Prostate gland (tissue), 2 donors: ENCODE data around the gene UBQLNL.

Experiments
- CTCF ChIP-seq, 4 experiments: fragments of 200-600 bp in 2 of 4; fragments of 450-650 bp in 2 of 4; sonication (generic) in 2 of 4; IDR thresholded peaks; 1 replicate in 3 of 4; 2 replicates in 1 of 4; pipeline ENCODE4 v1.5.1; 2016 to 2019; ENCODE audit warnings: antibody characterized with exemption in 4 of 4, mild to moderate bottlenecking in 2 of 4, moderate library complexity in 2 of 4
- POLR2A ChIP-seq: fragments of 450-650 bp; IDR thresholded peaks from one replicate; pipeline ENCODE4 v1.6.1; 2016; ENCODE audit warnings: antibody characterized with exemption, mild to moderate bottlenecking
- POLR2AphosphoS5 ChIP-seq: sonication (generic); formaldehyde crosslinking; IDR thresholded peaks from one replicate; pipeline ENCODE4 v1.6.1; 2017; ENCODE audit warnings: antibody characterized with exemption

GRCh38 chr11:5522308-5522707, 5.8 kb upstream of the UBQLNL start:
- no peak for TF ChIP-seq POLR2AphosphoS5
- TF ChIP-seq CTCF (IDR thresholded peaks at IDR 0.05), result no peak
- TF ChIP-seq POLR2A, result no peak
